GM19035 (cell line): Measurements from ENCODE around the gene PLEKHG7.

Source experiments
- ATAC-seq: cut with Tn5 transposase; IDR thresholded peaks from one replicate; pipeline ENCODE4 v1.9.1; 2021; ENCODE audit not compliant: unreplicated experiment

The PLEKHG7 gene

GRCh38 chr12:92707926-92708325 lies 5.1 kb downstream of the PLEKHG7 start:
- no peak for ATAC-seq

GRCh38 chr12:92715625-92716024 lies 12.8 kb downstream of the PLEKHG7 start:
- ATAC-seq: no peak

- ATAC-seq: no peak
Observed at GRCh38 chr12:92717202-92717601, 14.4 kb downstream of the PLEKHG7 start.

GRCh38 chr12:92718483-92718990 lies 15.7 kb downstream of the PLEKHG7 start:
- no peak for ATAC-seq

GRCh38 chr12:92719674-92720073 lies 16.9 kb downstream of the PLEKHG7 start:
- no peak for ATAC-seq

- no peak for ATAC-seq
Observed at GRCh38 chr12:92721130-92721529, 18.3 kb downstream of the PLEKHG7 start.

GRCh38 chr12:92721656-92722055 lies 18.9 kb downstream of the PLEKHG7 start:
- no peak for ATAC-seq

GRCh38 chr12:92722897-92723296 lies 20.1 kb downstream of the PLEKHG7 start:
- ATAC-seq: no peak

GRCh38 chr12:92726850-92727249 lies 24.1 kb downstream of the PLEKHG7 start:
- no peak for ATAC-seq

GRCh38 chr12:92729773-92730305 lies 27.1 kb downstream of the PLEKHG7 start:
- ATAC-seq: no peak

- ATAC-seq: no peak
Observed at GRCh38 chr12:92730758-92731157, 28.0 kb downstream of the PLEKHG7 start.

- ATAC-seq: no peak
Observed at GRCh38 chr12:92732216-92732615, 29.4 kb downstream of the PLEKHG7 start.

GRCh38 chr12:92732716-92733115 lies 29.9 kb downstream of the PLEKHG7 start:
- no peak for ATAC-seq

- no peak for ATAC-seq
Observed at GRCh38 chr12:92733181-92733580, 30.4 kb downstream of the PLEKHG7 start.

- no peak for ATAC-seq
Observed at GRCh38 chr12:92733661-92734060, 30.9 kb downstream of the PLEKHG7 start.

GRCh38 chr12:92735131-92735721 lies 32.4 kb downstream of the PLEKHG7 start:
- ATAC-seq: no peak

- no peak for ATAC-seq
Observed at GRCh38 chr12:92736605-92737004, 33.8 kb downstream of the PLEKHG7 start.

GRCh38 chr12:92737855-92738850 lies 35.4 kb downstream of the PLEKHG7 start:
- ATAC-seq: no peak

GRCh38 chr12:92739113-92739512 lies 36.3 kb downstream of the PLEKHG7 start:
- ATAC-seq: no peak

- ATAC-seq: no peak
Observed at GRCh38 chr12:92740411-92740810, 37.6 kb downstream of the PLEKHG7 start.

GRCh38 chr12:92743026-92743425 lies 40.2 kb downstream of the PLEKHG7 start:
- ATAC-seq: no peak
